Inferior parietal cortex (tissue), 1 donor: ENCODE results near the gene NASP.

ENCODE experiments used
- DNase-seq: peaks from one replicate; pipeline ENCODE4 v3.0.0-alpha.2; 2016; ENCODE audit errors: extremely low spot score

NASP gene

DNA sequence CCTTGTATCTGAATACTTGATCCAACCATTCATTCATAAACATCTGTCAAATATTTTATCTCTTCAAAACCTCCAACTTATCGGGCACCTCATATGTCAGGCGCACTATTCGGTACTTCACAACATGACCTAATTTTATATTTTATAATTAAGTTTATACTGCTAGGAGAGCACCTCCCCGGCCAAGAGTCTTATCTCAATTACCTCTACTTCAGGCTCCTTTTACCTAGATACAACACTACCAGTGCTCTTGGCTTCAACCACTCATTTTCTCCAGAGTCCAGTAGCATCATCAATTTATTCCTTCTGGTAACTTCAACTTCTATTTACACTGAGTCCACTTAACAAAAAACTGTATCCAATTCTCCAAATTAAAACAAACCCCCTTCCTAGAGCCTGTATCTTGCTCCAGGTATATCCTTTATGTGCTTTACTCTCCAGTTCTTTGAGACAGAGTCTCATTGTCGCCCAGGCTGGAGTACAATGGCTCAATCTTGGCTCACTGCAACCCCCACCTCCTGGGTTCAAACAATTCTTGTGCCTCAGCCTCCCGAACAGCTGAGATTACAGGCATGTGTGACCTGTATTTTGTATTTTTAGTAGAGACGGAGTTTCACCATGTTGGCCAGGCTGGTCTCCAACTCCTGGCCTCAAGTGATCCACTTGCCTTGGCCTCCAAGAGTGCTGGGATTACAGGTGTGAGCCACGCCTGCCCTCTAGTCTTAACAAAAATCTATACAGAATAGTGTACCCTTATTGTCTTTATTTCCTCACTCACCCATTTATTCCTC, 83.7 kb downstream of the NASP start:
- DNase-seq = no peak
